Neuronal stem cell (in vitro differentiated cells): ENCODE results near the gene TNS3.

Experiments
- DNase-seq: peaks from one replicate; pipeline ENCODE4 v3.0.0-alpha.2; 2013; ENCODE audit warnings: low spot score
- H2AFZ ChIP-seq: one replicate; pipeline ENCODE4 v1.6.1; 2013; ENCODE audit warnings: mild to moderate bottlenecking, low read length, inconsistent platforms
- H2AK5ac ChIP-seq: 2 replicates; pipeline ENCODE4 v1.6.1; 2013; ENCODE audit warnings: low read depth, mild to moderate bottlenecking, inconsistent platforms, low read length, moderate library complexity, mixed read lengths
- H2BK120ac ChIP-seq: 2 replicates; pipeline ENCODE4 v1.6.1; 2013; ENCODE audit warnings: low read depth, mild to moderate bottlenecking, inconsistent platforms, low read length, moderate library complexity, mixed read lengths
- H2BK12ac ChIP-seq: one replicate; pipeline ENCODE4 v1.6.1; 2013; ENCODE audit warnings: low read length, inconsistent platforms
- H2BK15ac ChIP-seq: 2 replicates; pipeline ENCODE4 v1.6.1; 2013; ENCODE audit warnings: mild to moderate bottlenecking, low read length, inconsistent platforms, mixed read lengths
- H2BK5ac ChIP-seq: one replicate; pipeline ENCODE4 v1.6.1; 2013; ENCODE audit warnings: inconsistent platforms, mild to moderate bottlenecking, low read length, moderate library complexity
- H3K14ac ChIP-seq: one replicate; pipeline ENCODE4 v1.6.1; 2013; ENCODE audit warnings: low read length, inconsistent platforms
- H3K18ac ChIP-seq: 2 replicates; pipeline ENCODE4 v1.6.1; 2013; ENCODE audit warnings: low read length, inconsistent platforms
- H3K23ac ChIP-seq: 2 replicates; pipeline ENCODE4 v1.6.1; 2013; ENCODE audit warnings: low read depth, mild to moderate bottlenecking, mixed read lengths, low read length, inconsistent platforms; ENCODE audit not compliant: poor library complexity
- H3K27ac ChIP-seq: replicated peaks from 3 replicates; pipeline ENCODE4 v1.5.1; 2013; ENCODE audit warnings: low read length, inconsistent platforms
- H3K27me3 ChIP-seq, 3 experiments: 2 replicates each; pipeline ENCODE4 v1.6.1; 2013; ENCODE audit warnings: low read length in 3 of 3, mild to moderate bottlenecking in 2 of 3, inconsistent platforms in 1 of 3, low read depth in 1 of 3, mixed read lengths in 1 of 3, moderate library complexity in 1 of 3; ENCODE audit not compliant: control insufficient read depth in 3 of 3, insufficient read depth in 3 of 3
- H3K36me3 ChIP-seq, 2 donors: replicated peaks in 1 of 2; 2 replicates each; pipeline ENCODE4 v1.6.1; 2013; ENCODE audit warnings: low read length in 2 of 2; ENCODE audit not compliant: control insufficient read depth in 2 of 2, insufficient read depth in 2 of 2
- H3K4ac ChIP-seq: 2 replicates; pipeline ENCODE4 v1.6.1; 2013; ENCODE audit warnings: inconsistent platforms, mild to moderate bottlenecking, low read length, moderate library complexity
- H3K4me1 ChIP-seq, 2 donors: 1 replicate in 1 of 2; 2 replicates in 1 of 2; pipeline ENCODE4 v1.6.1; 2013; ENCODE audit warnings: low read length in 2 of 2, low read depth in 1 of 2; ENCODE audit not compliant: control insufficient read depth in 2 of 2, insufficient read depth in 1 of 2
- H3K4me2 ChIP-seq: one replicate; pipeline ENCODE4 v1.6.1; 2013; ENCODE audit warnings: mild to moderate bottlenecking, low read length, inconsistent platforms; ENCODE audit not compliant: insufficient read depth, poor library complexity, severe bottlenecking
- H3K4me3 ChIP-seq, 2 donors: 2 replicates each; pipeline ENCODE4 v1.5.1; 2013; ENCODE audit warnings: low read length in 2 of 2, mild to moderate bottlenecking in 2 of 2, inconsistent platforms in 1 of 2, moderate library complexity in 1 of 2
- H3K79me1 ChIP-seq: one replicate; pipeline ENCODE4 v1.6.1; 2013; ENCODE audit warnings: low read depth, mild to moderate bottlenecking, inconsistent platforms, low read length, moderate library complexity
- H3K9ac ChIP-seq: one replicate; pipeline ENCODE4 v1.6.1; 2013; ENCODE audit warnings: mild to moderate bottlenecking, low read depth, low read length, inconsistent platforms; ENCODE audit not compliant: poor library complexity
- H3K9me3 ChIP-seq, 2 donors: replicated peaks in 1 of 2; 2 replicates each; pipeline versions ENCODE3 to v1.6.1; 2013; ENCODE audit warnings: low read length in 2 of 2, mild to moderate bottlenecking in 2 of 2, inconsistent platforms in 1 of 2, low read depth in 1 of 2, mixed read lengths in 1 of 2, moderate library complexity in 1 of 2; ENCODE audit not compliant: control insufficient read depth in 2 of 2, insufficient read depth in 1 of 2
- H4K8ac ChIP-seq: one replicate; pipeline ENCODE4 v1.6.1; 2013; ENCODE audit warnings: low read depth, mild to moderate bottlenecking, inconsistent platforms, low read length, moderate library complexity
- H4K91ac ChIP-seq: one replicate; pipeline ENCODE4 v1.6.1; 2013; ENCODE audit warnings: low read length, low read depth, mild to moderate bottlenecking, inconsistent platforms; ENCODE audit not compliant: poor library complexity
- WGBS, 2 donors: extraction: QIAGEN DNeasy Blood & Tissue Kit; methylation state at CpG; one replicate each; pipeline ENCODE4 v1.1.7; 2013; ENCODE audit warnings: missing lambda C conversion rate in 2 of 2, mixed read lengths in 1 of 2; ENCODE audit not compliant: insufficient read length in 2 of 2, insufficient replicate concordance in 1 of 2; ENCODE audit errors: extremely low coverage in 2 of 2; 5-methylcytosine and 5-hydroxymethylcytosine counted together

Gene TNS3

DNA sequence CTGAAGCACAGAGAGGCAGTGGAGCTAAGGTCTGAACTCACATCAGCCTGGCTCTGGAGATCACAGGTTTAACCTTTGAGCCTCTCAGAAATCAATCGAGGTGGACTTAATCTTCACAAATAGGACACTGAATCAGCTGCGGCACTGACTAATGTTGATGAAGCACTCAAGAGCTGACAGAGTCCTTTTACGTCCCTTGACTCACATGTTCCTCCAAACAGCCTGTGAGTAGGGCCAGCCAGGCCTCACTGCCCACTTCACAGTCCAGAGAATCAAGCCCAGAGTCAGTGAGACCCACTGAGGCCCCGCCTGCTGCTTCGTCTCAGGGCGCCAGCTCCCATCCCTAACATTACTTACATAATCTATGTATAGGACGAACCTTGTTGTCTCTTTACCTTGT lies 63.1 kb downstream of the TNS3 start:
- DNase-seq, result no peak
- Histone ChIP-seq H3K36me3 (peaks cover 0 to 24% of the 10 kb centered on the region in 2 donors), H3K27ac (no peak overlapping the region), H3K14ac (no peak overlapping the region), H3K23ac (no peak overlapping the region), H2BK5ac (no peak overlapping the region), H3K4me2 (no peak overlapping the region), H4K91ac (no peak overlapping the region), H4K8ac (no peak overlapping the region), H2AK5ac (no peak overlapping the region), H3K4me1 (peaks cover 0 to 15% of the 10 kb centered on the region in 2 donors), H3K27me3 (no peaks in the 10 kb centered on the region), H3K79me1 (peaks cover 20% of the 10 kb centered on the region), H3K9ac (no peak overlapping the region), H3K4ac (no peak overlapping the region), H3K4me3 (no peak overlapping the region), H2AFZ (no peak overlapping the region), H2BK15ac (no peak overlapping the region), H3K18ac (no peak overlapping the region), H2BK12ac (no peak overlapping the region), H2BK120ac (no peak overlapping the region), H3K9me3 (peaks cover 0 to 6% of the 10 kb centered on the region in 2 donors)
- WGBS, 2 donors, result no CpG with 5 or more reads among the region's 7 CpGs

DNA sequence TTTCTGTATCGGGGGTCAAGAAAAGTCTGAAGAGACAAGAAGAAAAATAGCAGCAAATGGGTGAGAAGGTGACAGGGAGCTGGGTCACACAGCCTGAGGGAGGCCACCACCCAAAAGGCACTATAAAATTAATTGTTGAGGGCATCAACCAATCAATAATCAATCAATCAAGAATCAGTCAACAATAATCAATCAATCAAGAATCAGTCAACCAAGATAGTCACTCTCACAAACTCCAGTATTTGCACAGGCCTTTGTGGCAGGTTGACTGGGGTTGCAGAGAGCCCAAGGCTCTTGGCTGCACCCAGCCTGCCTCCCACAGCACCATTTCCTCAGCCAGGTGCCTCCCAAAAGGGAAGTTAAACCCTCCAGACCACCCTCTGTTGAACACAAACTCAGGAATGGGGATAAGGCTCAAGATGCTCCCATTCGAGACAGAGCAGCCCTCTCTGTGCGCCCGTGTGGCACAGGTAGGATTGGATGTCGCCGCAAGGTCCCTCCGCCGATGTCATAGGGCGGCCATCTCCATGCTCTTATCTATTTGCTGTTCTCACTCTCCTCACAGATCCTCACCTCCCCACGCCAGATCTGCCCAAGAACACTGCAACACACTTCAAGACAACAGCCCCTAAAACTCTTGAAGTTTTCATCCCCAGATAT lies 64.0 kb downstream of the TNS3 start:
- DNase-seq, result no peak
- H2BK12ac ChIP-seq, result no peak overlapping the region
- H3K4me3 ChIP-seq, result no peak overlapping the region
- H3K36me3 ChIP-seq, result peaks cover 0 to 17% of the 10 kb centered on the region in 2 donors
- H3K18ac ChIP-seq, result no peak overlapping the region
- H4K8ac ChIP-seq, result no peak overlapping the region
- H3K27me3 ChIP-seq, result no peaks in the 10 kb centered on the region
- H3K79me1 ChIP-seq, result peaks cover 18% of the 10 kb centered on the region
- no peak overlapping the region for H3K4ac ChIP-seq
- H2AFZ ChIP-seq, result no peak overlapping the region
- no peak overlapping the region for H3K4me2 ChIP-seq
- H3K9me3 ChIP-seq, result peaks cover 0 to 3% of the 10 kb centered on the region in 2 donors
- no CpG with 5 or more reads among the region's 10 CpGs for WGBS, 2 donors
- no peak overlapping the region for H3K14ac ChIP-seq
- no peak overlapping the region for H4K91ac ChIP-seq
- no peak overlapping the region for H3K23ac ChIP-seq
- H2BK120ac ChIP-seq, result no peak overlapping the region
- peaks cover 5 to 15% of the 10 kb centered on the region in 2 donors for H3K4me1 ChIP-seq
- no peak overlapping the region for H3K9ac ChIP-seq
- no peak overlapping the region for H2BK5ac ChIP-seq
- H3K27ac ChIP-seq, result no peak overlapping the region
- no peak overlapping the region for H2AK5ac ChIP-seq
- H2BK15ac ChIP-seq, result no peak overlapping the region

DNA sequence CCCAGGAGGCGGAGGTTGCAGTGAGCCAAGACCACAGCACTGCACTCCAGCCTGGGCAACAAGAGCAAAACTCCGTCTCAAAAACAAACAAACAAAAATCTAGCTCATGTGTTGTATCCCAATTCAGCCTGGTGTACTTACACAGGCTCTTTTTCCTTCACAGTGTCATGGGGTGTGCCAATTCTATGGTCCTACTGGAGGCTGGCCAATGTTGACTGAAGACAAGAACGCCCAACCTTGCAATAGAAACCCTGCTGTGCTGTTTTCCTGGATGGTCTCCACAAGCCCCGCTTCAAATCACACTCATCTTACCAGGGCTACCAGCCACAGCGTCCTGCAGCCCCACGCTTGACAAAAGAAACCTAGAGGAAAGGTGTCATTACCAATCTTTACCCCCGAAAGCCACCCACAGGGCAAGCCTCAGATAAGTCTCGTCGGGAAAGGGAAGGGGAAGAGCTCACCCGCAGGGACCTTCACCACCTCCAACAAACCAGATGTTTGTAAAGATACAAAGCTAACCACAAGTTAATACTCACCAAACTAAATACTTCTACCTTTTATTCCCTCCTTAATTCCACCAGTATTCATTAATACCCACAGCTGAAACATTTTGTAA lies 64.8 kb downstream of the TNS3 start:
- no peak overlapping the region for H4K8ac ChIP-seq
- no peak overlapping the region for H2BK120ac ChIP-seq
- no peak overlapping the region for H3K4me2 ChIP-seq
- no peak overlapping the region for H3K23ac ChIP-seq
- H3K4me1 ChIP-seq, result peaks cover 5 to 15% of the 10 kb centered on the region in 2 donors
- no peak overlapping the region for H2AFZ ChIP-seq
- no peak overlapping the region for H3K4me3 ChIP-seq
- no peak overlapping the region for H4K91ac ChIP-seq
- H3K79me1 ChIP-seq, result peaks cover 19% of the 10 kb centered on the region
- no peak overlapping the region for H2BK12ac ChIP-seq
- peaks cover 0 to 3% of the 10 kb centered on the region in 2 donors for H3K9me3 ChIP-seq
- H3K18ac ChIP-seq, result peak overlapping the region; percentile 11
- no peak overlapping the region for H3K27ac ChIP-seq
- no peak overlapping the region for H3K9ac ChIP-seq
- no peak overlapping the region for H2AK5ac ChIP-seq
- peaks cover 0 to 18% of the 10 kb centered on the region in 2 donors for H3K36me3 ChIP-seq
- WGBS, 2 donors, result no CpG with 5 or more reads among the region's 10 CpGs
- H2BK15ac ChIP-seq, result no peak overlapping the region
- no peak overlapping the region for H2BK5ac ChIP-seq
- no peak for DNase-seq
- H3K4ac ChIP-seq, result no peak overlapping the region
- H3K14ac ChIP-seq, result no peak overlapping the region
- no peaks in the 10 kb centered on the region for H3K27me3 ChIP-seq

DNA sequence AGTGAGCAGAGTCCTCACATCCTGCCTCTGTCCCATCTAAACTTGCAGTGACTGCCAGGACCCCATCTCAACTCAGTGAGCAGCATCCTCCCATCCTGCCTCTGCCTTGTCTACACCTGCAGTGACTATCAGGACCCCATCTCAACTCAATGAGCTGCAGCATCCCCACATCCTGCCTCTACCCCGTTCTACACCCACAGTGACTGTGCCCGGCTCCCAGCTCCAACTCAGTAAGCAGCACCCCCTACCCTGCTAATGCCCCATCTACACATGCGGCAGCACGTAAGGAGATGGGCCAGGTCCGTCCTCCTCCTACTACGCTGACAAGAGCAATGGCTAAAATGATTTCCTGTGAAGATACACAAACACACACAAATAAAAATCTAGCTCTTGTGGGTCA lies 65.5 kb downstream of the TNS3 start:
- H2BK12ac ChIP-seq, result no peak overlapping the region
- peaks cover 24% of the 10 kb centered on the region for H3K79me1 ChIP-seq
- H3K27ac ChIP-seq, result no peak overlapping the region
- peak overlapping the region; percentile 16 for H3K18ac ChIP-seq
- H4K8ac ChIP-seq, result no peak overlapping the region
- peaks cover 5 to 12% of the 10 kb centered on the region in 2 donors for H3K4me1 ChIP-seq
- H4K91ac ChIP-seq, result no peak overlapping the region
- peaks cover 0 to 21% of the 10 kb centered on the region in 2 donors for H3K36me3 ChIP-seq
- H2BK120ac ChIP-seq, result no peak overlapping the region
- H2AK5ac ChIP-seq, result no peak overlapping the region
- H3K23ac ChIP-seq, result peak overlapping the region; percentile 16
- DNase-seq, result no peak
- no peak overlapping the region for H2AFZ ChIP-seq
- H3K27me3 ChIP-seq, result no peaks in the 10 kb centered on the region
- no peak overlapping the region for H2BK15ac ChIP-seq
- no peak overlapping the region for H3K4ac ChIP-seq
- H3K9ac ChIP-seq, result peak overlapping the region; percentile 24
- peaks cover 0 to 3% of the 10 kb centered on the region in 2 donors for H3K9me3 ChIP-seq
- no peak overlapping the region for H3K4me2 ChIP-seq
- no CpG with 5 or more reads among the region's 6 CpGs for WGBS, 2 donors
- no peak overlapping the region for H3K4me3 ChIP-seq
- H2BK5ac ChIP-seq, result no peak overlapping the region
- H3K14ac ChIP-seq, result no peak overlapping the region
